OCI-M1 (cell line): Measurements from ENCODE around the gene ZMIZ2.
"Not testable (repeated sequence)": the region's sequence is repeated elsewhere in the genome, so short reads cannot be mapped to it uniquely, and the experiment has no call there.

Experiments
- DNase-seq: peaks from one replicate; lab custom pipeline; 2025; lab: John Stamatoyannopoulos, UW

Gene ZMIZ2, protein sequence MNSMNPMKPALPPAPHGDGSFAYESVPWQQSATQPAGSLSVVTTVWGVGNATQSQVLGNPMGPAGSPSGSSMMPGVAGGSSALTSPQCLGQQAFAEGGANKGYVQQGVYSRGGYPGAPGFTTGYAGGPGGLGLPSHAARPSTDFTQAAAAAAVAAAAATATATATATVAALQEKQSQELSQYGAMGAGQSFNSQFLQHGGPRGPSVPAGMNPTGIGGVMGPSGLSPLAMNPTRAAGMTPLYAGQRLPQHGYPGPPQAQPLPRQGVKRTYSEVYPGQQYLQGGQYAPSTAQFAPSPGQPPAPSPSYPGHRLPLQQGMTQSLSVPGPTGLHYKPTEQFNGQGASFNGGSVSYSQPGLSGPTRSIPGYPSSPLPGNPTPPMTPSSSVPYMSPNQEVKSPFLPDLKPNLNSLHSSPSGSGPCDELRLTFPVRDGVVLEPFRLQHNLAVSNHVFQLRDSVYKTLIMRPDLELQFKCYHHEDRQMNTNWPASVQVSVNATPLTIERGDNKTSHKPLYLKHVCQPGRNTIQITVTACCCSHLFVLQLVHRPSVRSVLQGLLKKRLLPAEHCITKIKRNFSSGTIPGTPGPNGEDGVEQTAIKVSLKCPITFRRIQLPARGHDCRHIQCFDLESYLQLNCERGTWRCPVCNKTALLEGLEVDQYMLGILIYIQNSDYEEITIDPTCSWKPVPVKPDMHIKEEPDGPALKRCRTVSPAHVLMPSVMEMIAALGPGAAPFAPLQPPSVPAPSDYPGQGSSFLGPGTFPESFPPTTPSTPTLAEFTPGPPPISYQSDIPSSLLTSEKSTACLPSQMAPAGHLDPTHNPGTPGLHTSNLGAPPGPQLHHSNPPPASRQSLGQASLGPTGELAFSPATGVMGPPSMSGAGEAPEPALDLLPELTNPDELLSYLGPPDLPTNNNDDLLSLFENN

DNA sequence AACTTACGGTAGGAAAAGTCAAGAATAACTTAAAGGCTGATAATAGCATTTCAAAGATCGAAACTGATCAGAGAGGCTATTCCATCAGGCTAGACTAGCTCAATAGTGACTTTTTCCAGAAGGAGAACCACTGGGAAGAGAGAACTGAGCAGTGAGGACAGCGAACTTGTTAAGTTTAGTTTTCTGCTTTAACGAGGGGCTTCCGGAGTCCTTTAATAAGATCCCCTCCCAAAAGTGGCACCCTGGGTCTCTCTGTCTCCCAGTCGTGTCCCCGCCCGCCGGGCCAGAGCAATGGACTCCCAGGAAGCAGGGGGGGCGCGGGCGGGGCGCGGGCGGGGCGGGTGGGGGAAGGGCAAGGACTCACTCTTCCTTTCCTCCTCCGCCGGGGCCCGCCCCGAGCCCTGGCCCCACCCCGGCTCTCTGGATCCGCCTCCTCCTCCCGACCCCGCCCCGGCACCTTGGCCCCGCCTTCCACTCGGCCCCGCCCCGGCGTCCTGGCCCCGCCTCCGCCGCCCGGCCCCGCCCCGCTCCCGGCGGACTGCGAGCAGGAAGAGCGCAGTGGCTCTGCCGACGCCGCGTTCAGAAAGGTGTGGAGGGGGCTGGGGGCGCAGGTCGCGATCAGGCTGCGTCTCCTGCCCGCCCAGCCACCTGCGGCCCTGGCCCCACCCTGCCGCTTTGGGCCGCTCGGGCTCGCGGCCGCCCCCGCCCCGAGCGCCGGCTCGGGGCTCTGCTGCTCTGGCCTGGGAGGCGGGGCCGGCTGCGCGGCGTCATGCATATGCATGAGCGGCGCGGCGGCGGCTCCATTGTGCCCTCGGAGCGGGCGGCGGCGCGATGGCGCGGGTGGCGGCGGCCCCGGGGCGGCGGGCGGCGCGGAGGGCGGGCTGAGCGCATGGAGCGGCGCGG, at the start of gene ZMIZ2:
ZMIZ2 (plus strand) TSS at position 803 of the 903 bp plus-strand sequence. CDS start 7,403 bp downstream, outside the sequence.
- DNase-seq: peak; percentile 86

DNA sequence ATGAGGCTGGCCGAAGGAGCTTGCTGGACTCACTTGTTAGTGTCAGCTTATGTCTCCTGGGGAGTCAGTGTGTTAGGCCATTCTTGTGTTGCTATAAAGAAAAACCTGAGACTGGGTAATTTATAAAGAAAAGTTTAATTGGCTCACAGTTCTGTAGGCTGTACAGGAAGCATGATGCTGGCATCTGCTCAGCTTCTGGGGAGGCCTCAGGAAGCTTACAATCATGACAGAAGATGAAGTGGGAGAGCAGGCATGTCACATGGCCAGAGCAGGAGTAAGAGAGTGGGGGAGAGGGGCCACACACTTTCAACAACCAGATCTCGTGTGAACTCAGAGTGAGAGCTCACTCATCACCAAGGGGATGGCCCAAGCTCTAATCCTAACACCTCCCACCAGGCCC, 49.0 kb upstream of the ZMIZ2 start:
- not testable (repeated sequence) for DNase-seq

DNA sequence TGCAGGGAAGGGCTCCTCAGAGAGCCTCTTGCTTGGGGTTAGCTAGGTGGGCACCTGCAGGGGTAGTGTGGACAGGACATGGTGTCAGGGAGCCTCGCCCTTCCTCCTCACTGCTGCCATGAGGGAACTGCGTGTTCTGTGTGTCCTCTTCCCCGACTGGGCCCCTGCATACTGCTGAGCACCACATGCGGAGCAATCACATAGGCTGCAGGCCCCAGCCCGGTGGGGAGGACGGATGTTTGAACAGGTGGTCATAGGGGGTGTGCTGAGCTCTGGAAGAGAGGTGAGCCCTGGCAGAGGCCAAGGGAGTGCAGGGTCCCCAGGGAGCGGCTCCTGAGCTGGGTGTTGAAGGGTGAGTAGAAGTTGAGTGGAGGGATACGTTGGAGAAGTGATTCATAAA, 48.3 kb upstream of the ZMIZ2 start:
- DNase-seq: no peak

DNA sequence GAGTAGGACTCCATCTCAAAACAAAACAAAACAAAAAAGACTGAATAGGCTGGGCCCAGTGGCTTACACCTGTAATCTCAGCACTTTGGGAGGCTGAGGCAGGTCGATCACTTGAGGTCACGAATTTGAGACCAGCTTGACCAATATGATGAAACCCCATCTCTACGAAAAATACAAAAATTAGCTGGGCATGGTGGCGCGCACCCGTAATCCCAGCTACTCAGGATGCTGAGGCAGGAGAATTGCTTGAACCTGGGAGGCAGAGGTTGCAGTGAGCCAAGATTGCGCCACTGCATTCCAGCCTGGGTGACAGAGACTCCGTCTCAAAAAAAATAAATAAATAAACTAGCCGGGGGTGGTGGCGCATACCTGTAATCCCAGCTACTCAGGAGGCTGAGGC, 45.3 kb upstream of the ZMIZ2 start:
- not testable (repeated sequence) for DNase-seq

DNA sequence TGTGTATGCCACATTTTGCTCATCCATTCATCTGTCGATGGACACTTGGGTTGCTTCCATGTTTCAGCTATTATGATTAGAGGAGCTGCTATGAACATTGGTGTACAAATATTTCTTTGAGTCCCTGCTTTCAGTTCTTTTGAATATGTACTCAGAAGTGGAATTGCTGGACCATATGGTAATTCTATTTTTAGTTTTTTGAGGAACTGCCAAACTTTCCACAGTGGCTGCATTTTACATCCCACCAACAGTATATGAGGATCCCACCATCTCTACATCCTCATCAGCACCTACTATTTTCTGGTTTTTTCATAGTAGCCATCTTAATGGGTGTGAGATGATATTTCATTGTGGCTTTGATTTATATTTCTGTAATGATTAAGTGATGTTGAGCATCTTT, 44.7 kb upstream of the ZMIZ2 start:
- DNase-seq: no peak

DNA sequence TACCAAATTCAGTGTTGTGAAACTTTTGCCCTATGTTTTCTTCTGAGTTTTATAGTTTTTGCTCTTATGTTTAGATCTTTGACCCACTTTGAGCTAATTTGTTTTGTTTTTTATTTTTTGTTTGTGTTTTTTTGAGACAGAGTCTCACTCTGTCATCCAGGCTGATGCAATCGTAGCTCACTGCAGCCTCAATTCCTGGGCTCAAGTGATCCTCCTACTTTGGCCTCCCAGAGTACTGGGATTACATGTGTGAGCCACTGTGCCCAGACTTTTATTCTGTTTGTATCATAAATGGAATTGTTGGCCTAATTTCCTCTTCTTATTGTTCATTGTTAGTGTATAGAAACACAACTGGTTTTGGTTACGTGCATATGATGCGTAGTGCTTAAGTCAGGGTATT, 43.2 kb upstream of the ZMIZ2 start:
- no peak for DNase-seq

DNA sequence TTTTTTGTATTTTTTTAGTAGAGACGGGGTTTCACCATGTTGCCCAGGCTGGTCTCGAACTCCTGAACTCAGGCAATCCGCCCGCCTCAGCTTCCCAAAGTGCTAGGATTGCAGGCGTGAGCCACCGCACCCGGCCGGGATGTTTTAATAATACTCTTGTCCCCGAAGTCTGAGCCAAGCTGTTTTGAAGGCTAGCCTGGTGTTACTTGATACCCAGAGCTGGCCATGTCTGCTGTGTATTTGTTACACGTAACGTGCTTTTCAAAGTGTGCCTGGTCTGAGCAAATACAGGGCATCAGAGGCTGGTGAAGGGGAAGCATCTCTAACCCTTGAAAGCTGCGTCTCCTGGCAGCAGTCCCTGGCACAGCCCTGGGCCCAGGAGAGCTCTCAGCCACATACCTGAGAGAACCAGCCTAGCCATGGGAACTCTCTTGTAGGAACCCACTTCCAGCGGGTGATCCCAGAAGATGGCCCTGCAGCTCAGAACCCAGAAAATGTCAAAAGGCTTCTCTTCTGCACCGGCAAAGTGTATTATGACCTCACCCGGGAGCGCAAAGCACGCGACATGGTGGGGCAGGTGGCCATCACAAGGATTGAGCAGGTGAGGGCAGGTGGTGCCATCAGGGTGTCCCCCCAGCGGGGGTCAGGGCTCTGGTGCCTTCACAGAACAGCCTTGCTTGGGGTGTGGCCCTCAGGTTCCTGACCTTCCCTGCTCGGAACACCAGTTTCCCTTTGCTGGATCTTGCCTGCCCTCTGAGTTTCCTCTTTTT, 41.7 kb upstream of the ZMIZ2 start:
- no peak for DNase-seq

DNA sequence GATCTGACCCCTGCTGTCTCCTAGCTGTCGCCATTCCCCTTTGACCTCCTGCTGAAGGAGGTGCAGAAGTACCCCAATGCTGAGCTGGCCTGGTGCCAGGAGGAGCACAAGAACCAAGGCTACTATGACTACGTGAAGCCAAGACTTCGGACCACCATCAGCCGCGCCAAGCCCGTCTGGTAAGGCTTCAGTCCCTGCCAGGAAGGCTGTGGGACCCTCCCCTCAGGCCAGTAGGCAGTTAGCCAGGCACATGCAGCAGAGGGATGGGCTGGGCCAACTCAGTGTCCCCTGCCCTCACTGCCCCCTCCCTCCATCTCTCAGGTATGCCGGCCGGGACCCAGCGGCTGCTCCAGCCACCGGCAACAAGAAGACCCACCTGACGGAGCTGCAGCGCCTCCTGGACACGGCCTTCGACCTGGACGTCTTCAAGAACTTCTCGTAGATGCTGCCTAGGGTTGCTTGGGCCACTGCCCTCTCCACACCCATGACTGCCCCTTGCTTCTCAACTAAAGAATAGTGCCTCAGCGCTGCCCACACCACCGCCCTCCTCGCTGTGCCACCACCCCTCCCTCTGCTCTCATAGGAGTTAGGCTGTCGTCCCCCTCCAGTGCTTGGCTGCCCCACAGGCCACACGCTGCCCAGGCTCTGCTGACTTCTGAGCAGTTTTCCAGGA, 41.0 kb upstream of the ZMIZ2 start:
- DNase-seq: no peak

DNA sequence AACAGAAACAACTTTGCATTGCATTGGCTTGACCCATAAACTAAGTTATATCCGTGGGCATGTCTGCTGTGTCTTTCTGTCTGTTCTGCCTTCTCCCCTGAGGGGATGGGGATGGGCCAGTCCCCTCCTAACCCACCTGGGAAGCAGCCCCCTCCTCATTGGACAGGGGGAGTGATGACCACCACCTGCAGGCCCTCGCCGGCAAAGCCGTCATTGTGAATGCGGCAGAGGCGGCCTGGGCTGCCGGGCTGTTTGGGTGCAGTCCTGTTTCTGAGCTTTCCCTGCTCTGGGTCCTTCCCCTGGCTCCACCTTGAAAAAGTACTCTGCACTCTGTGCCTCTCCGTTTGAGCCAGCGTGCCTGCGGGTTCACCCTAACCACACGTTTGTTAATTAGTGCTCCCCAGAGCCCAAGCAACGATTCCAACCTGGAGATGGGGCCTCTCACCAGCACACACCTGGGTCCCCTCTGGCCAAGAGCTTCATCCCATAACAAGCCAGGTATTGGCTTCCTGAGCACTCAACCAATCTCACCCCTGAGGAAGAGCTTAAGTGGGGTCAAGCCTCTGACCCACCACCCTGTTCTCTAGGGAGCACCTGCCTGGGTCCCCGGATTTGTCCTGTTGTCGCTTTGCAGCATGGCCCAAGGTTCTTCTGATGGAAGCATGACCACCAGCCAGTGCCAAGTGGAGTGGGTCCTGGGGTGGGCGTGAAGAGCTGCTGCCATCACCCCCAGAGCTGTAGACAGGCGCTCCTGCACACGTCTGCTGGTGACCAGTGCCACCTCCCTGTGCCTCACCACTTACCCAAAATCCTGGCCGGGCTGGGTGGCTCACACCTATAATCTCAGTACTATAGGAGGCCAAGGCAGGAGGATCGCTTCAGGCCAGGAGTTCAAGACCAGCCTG, 39.4 kb upstream of the ZMIZ2 start:
- DNase-seq: no peak

DNA sequence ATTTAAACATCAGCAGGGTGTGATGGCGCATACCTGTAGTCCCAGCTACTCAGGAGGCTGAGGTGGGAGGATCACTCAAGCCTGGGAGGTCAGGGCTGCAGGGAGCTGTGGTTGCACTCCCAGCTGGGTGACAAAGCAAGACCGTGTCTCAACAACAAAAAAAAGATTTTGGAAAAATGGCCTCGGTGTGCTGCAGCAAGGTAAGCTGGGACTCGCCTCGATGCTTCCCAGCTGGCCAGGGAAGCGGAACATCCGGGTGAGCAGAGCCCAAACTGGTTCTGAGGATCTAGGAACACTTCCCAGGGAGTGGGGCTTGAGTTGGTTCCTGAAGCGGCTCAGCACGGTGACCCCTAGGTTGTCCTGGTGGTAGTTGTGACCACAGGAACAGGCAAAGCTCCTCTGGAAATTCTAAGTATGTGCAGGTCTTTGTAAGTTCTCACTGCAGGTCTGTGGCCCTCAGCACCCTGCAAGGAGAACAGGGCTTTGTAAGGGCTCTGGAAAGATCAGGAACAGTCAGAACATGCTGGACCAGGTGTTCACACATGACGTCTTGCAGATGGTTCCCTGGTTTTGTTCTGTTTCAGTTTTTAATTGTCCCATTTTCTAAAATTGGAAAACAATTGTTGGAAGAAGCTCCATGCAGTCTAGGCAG, 38.6 kb upstream of the ZMIZ2 start:
- no peak for DNase-seq

DNA sequence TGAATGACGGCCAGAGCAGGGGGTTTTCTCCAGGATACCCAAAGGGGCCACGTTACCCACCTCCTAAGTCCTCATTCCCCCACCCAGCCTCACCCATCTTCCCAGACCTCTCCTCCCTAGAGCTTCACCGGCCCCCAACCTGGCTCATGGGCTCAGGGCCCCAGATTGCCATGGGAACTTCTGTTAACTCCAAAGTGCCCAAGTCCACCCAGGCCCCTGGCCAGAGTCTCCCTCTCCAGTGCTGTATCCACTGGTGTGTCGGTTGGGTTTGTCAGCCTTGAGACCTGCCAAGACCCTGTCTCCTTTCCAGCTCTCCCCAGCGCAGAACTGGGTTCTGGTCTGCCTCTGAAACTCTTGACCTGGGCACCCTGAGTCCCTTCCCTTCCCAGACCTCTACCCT, 37.1 kb upstream of the ZMIZ2 start:
- DNase-seq: no peak

DNA sequence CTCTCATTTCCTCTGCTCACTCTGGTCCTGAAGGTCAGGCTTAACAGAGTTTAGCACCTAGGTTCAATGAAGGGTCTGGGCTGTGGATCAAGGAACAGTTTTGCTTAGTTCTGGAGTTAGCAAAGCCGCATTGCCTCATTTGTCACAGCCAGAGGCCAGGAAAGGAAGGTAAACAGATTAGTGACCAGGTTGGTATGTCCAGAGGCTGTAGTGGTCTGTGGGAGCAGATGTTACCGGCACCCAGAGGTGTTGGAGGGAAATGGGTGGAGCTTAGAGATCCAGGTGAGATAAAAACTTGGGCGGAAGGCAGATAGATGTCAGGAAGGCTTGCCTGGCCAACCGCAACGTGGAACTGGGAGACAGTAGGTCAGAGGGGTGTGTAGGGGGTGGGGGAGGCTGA, 36.6 kb upstream of the ZMIZ2 start:
- DNase-seq: no peak

DNA sequence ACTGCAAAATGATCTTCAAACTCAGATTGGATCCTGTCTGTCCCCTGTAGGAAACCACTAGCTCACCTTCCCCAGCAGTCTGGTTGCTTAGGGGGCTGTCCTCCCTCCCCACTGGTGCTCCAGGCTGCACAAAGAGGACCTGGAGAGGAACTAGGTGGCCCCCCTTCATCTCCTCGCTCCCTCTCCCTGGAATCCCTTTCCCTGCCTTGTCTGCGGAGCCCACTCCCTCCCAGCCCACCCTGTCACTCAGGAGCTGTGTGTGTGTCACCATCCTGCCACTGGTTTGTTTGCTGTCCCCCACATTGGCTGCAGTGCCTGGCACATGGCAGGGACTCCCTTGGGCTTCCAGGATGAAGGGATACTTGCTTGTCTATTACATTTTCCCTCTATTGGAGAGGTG, 35.5 kb upstream of the ZMIZ2 start:
- no peak for DNase-seq

DNA sequence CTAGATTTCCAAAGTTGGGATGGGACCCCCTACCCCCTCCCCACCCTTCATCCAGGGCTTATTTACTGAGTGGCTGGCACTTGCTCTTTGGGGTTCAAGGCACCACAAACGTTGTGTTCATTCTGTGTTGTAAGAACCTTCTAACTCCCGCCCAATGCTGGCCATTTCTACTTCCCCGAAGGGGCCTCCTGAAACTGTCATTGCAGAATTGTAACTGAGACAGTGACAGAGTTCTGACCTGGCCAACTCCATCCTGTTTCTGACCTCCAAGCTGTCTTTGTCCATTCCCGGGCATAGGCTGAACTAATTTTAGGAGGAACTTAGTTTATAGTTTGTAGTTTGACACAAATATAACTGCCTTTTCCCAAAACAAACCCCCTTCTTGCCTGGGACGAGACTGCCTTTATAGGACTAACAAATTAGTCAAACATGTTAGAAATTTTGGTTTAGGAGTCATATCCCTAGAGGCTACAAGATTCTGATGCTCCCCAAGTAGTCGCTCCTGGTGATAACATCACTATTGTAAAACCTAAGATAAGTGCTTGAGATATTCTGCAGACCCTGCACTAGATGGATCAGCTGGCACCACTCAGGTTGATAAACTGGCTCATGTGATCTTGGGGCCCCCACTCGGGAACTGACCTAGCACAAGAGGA, 34.8 kb upstream of the ZMIZ2 start:
- DNase-seq: no peak

DNA sequence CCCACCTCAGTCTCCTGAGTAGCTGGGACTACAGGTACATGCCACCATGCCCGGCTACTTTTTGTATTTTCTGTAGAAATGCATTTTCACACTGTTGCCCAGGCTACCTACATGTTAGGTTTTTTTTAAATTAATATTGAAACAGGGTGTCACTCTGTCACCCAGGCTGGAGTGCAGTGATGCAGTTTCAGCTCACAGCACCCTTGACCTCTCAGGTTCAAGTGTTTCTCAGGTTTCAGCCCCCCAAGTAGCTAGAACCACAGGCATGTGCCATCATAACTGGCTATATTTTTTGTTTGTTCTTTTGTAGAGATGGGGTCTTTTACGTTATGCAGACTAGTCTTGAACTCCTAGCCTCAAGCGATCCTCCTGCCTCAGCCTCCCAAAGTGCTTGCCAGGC, 32.4 kb upstream of the ZMIZ2 start:
- no peak for DNase-seq

DNA sequence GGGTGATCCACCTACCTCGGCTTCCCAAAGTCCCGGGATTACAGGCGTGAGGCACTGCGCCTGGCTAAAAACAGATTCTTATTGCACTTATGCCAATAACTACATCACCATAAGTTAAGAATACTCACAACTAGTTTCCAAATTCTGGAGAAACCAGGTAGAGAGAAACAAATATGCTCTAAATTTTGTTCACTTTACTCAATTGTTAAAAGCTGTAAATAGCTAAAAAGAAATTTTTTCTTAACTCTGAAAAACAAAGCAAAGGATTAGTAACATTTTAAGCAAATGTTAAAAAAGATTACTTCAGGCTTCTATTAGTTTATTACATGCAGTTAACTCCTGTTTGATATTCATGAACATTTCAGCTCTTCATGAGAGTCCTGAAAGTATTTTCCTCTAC, 28.3 kb upstream of the ZMIZ2 start:
- DNase-seq: peak; percentile 6

DNA sequence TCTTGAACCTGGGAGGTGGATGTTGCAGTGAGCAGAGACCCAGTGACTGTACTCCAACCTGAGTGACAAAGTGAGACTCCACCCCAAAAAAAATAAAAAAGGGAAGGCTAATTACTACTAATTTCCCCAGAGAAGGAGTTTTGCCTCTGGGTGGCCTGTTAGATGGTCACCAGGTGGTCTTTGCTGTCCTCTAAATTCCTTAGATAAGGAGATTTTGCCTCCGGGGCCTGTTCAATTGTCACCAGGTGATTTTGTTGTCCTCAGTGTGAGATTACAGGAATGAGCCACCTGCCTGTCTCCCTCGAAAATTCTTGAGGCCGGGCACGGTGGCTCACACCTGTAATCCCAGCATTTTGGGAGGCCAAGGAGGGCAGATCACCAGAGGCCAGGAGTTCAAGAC, 24.4 kb upstream of the ZMIZ2 start:
- no peak for DNase-seq

DNA sequence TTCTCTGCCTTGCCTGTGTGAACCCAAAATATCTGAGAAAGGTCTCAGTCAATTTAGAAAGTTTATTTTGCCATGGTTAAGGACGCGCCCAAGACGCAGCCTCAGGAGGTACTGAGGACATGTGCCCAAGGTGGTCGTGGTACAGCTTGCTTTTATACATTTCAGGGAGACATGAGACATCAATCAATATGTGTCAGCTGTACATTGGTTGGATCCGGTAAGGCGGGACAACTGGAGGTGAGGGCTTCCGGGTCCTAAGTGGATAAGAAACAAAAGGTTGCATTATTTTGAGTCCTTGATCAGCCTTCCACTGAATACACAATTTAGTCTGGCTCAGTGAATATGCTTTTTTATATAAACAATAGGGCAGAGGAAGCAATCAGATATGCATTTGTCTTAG, 22.4 kb upstream of the ZMIZ2 start:
- not testable (repeated sequence) for DNase-seq
